Mucosa of stomach (tissue), 1 donor: Measurements from ENCODE around the gene ZSCAN21.

ENCODE experiments used
- H3K27me3 ChIP-seq: one replicate; pipeline ENCODE4 v1.7.0; 2013; ENCODE audit warnings: mild to moderate bottlenecking, low read length; ENCODE audit not compliant: control insufficient read depth, insufficient read depth
- H3K36me3 ChIP-seq: one replicate; pipeline ENCODE4 v1.7.0; 2013; ENCODE audit warnings: low read length; ENCODE audit not compliant: control insufficient read depth, insufficient read depth
- H3K4me1 ChIP-seq: one replicate; pipeline ENCODE4 v1.7.0; 2013; ENCODE audit warnings: mild to moderate bottlenecking, low read length; ENCODE audit not compliant: control insufficient read depth, insufficient read depth
- H3K4me3 ChIP-seq: one replicate; pipeline ENCODE4 v1.7.0; 2013; ENCODE audit warnings: low read length
- H3K9ac ChIP-seq: one replicate; pipeline ENCODE4 v1.7.0; 2013; ENCODE audit warnings: mild to moderate bottlenecking, low read length, moderate library complexity
- H3K9me3 ChIP-seq: one replicate; pipeline ENCODE4 v1.7.0; 2013; ENCODE audit warnings: mild to moderate bottlenecking, low read length, moderate library complexity; ENCODE audit not compliant: control insufficient read depth
- donor health status: Pancreatic carcinoma.

ZSCAN21 gene

GRCh38 chr7:100093925-100094486, 44.4 kb downstream of the ZSCAN21 start:
- Histone ChIP-seq H3K27me3 (no peaks in the 10 kb centered on the region), H3K4me3 (no peak overlapping the region), H3K36me3 (peaks cover 24% of the 10 kb centered on the region), H3K9me3 (no peaks in the 10 kb centered on the region), H3K9ac (no peak overlapping the region), H3K4me1 (peaks cover 9% of the 10 kb centered on the region)

GRCh38 chr7:100095289-100095688, 45.7 kb downstream of the ZSCAN21 start:
- H3K27me3 ChIP-seq = no peaks in the 10 kb centered on the region
- no peak overlapping the region for H3K9ac ChIP-seq

DNA sequence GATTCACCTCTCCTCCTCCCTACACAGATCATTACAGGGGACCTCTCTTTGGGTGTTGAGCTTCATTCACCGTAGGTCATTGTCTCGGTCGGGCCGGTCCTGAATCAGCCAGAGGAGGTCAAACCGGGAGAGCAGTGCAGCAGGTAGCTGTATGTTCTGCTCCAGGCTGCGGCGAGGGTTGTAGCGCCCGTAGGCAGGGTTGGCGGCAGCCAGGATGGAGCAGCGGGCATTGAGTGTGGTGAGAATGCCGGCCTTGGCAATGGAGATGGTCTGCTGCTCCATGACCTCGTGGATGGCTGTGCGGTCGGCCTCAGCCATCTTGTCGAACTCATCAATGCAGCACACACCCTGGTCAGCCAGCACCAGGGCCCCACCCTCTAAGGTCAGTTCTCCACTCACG, 46.1 kb downstream of the ZSCAN21 start:
- peaks cover 27% of the 10 kb centered on the region for H3K36me3 ChIP-seq
- H3K27me3 ChIP-seq = no peaks in the 10 kb centered on the region
- H3K9me3 ChIP-seq = no peaks in the 10 kb centered on the region
- peaks cover 13% of the 10 kb centered on the region for H3K4me1 ChIP-seq
- H3K4me3 ChIP-seq = no peak overlapping the region
- H3K9ac ChIP-seq = no peak overlapping the region

More at GRCh38 chr7:100095289-100095688, 45.7 kb downstream of the ZSCAN21 start:
- H3K36me3 ChIP-seq = peaks cover 27% of the 10 kb centered on the region
- H3K4me1 ChIP-seq = peaks cover 13% of the 10 kb centered on the region
- no peaks in the 10 kb centered on the region for H3K9me3 ChIP-seq
- H3K4me3 ChIP-seq = no peak overlapping the region

DNA sequence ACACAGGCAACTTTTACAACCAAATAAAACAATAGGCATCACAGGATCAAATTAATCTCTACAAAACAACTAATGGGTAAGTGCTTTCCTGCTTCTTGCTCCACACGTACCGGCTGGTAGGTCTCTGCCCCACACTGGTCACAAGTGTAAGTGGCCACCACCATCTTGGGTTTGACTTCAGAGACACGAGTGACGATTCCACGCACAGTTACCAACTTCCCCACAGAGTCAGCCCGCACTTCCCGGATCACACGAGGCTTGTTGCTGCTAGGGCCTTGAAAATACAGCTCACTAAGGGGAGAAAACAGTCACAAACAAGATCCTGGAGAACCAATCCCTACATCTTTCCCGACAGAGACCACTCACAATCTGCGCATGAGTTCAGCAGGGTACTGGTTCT, 49.3 kb downstream of the ZSCAN21 start:
- peak overlapping the region; percentile 74 for H3K9ac ChIP-seq
- no peak overlapping the region for H3K4me3 ChIP-seq
- H3K27me3 ChIP-seq = no peaks in the 10 kb centered on the region
- H3K36me3 ChIP-seq = peaks cover 14% of the 10 kb centered on the region
- H3K9me3 ChIP-seq = no peaks in the 10 kb centered on the region
- peaks cover 28% of the 10 kb centered on the region for H3K4me1 ChIP-seq

- Histone ChIP-seq H3K9ac (peak overlapping the region; percentile 74), H3K36me3 (peaks cover 13% of the 10 kb centered on the region)
Measured at GRCh38 chr7:100099452-100099851, 49.9 kb downstream of the ZSCAN21 start.

GRCh38 chr7:100100420-100101015, 50.9 kb downstream of the ZSCAN21 start:
- H3K4me3 ChIP-seq = peak overlapping the region; percentile 97
- no peaks in the 10 kb centered on the region for H3K9me3 ChIP-seq
- peaks cover 28% of the 10 kb centered on the region for H3K4me1 ChIP-seq
- peak overlapping the region; percentile 74 for H3K9ac ChIP-seq
- H3K36me3 ChIP-seq = peaks cover 13% of the 10 kb centered on the region
- no peaks in the 10 kb centered on the region for H3K27me3 ChIP-seq

More at GRCh38 chr7:100099452-100099851, 49.9 kb downstream of the ZSCAN21 start:
- H3K9me3 ChIP-seq = no peaks in the 10 kb centered on the region
- H3K4me3 ChIP-seq = peak overlapping the region; percentile 97
- no peaks in the 10 kb centered on the region for H3K27me3 ChIP-seq
- peaks cover 28% of the 10 kb centered on the region for H3K4me1 ChIP-seq

DNA sequence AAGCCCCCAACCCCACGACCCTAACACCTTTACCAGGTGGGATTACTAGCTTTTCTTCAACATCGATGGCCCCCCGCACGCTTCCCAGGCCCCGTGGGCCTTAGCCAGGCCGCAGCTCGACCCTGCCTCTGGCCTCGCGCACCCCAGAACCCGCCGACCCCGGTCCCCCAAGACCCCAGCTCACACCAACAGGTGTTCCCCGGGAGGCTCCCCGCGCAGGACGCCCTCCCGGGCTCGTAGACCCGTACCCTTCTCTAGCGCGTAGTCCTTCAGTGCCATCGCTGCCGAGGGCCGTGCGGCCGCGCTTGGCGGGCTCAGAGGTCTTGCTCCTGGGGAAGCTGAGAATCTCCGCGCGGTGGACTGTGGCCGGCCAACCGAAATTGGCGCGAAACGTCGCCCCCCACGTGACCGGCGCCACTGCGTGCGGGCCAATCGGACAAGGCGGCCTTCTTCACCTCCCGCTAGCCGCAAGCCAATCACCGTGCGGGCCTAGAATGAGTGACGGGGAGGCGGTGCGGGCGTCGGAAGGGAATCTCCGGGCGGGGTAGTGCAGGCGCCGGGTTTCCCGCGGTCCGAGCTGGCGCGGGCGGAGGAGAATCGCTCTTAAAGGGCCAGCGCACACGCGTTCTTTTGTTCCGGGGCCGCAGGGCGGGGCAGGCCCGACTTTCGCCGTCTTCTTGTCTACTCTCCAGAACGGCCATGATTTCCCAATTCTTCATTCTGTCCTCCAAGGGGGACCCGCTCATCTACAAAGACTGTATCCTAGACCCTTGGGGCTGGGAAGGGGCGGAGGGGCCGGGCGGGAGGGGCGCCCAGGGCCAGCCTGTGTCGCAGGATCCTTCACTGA, 51.7 kb downstream of the ZSCAN21 start, which contains the start of the genes AP4M1 and MCM7:
Gene AP4M1 (plus strand): TSS at position 628 of the 847 bp plus-strand sequence. CDS start 72 bp downstream, at position 700.
Gene MCM7 (minus strand): TSS at position 382 of the 847 bp plus-strand sequence. CDS start 103 bp downstream, at position 279.
- H3K36me3 ChIP-seq = peaks cover 13% of the 10 kb centered on the region
- peak within 1 kb of the TSS; percentile 83 for H3K9ac ChIP-seq
- H3K9me3 ChIP-seq = no peaks in the 10 kb centered on the region
- H3K27me3 ChIP-seq = no peaks in the 10 kb centered on the region
- peak within 1 kb of the TSS; percentile 97 for H3K4me3 ChIP-seq
- peaks cover 28% of the 10 kb centered on the region for H3K4me1 ChIP-seq

- Histone ChIP-seq H3K9ac (no peak overlapping the region), H3K36me3 (peaks cover 10% of the 10 kb centered on the region), H3K4me1 (peaks cover 28% of the 10 kb centered on the region), H3K9me3 (no peaks in the 10 kb centered on the region), H3K27me3 (no peaks in the 10 kb centered on the region), H3K4me3 (no peak overlapping the region)
Measured at GRCh38 chr7:100102950-100103840, 53.6 kb downstream of the ZSCAN21 start.

- Histone ChIP-seq H3K9me3 (no peaks in the 10 kb centered on the region), H3K9ac (no peak overlapping the region), H3K4me1 (peaks cover 15% of the 10 kb centered on the region), H3K36me3 (peaks cover 5% of the 10 kb centered on the region), H3K27me3 (no peaks in the 10 kb centered on the region), H3K4me3 (no peak overlapping the region)
Measured at GRCh38 chr7:100105534-100105933, 56.0 kb downstream of the ZSCAN21 start.

DNA sequence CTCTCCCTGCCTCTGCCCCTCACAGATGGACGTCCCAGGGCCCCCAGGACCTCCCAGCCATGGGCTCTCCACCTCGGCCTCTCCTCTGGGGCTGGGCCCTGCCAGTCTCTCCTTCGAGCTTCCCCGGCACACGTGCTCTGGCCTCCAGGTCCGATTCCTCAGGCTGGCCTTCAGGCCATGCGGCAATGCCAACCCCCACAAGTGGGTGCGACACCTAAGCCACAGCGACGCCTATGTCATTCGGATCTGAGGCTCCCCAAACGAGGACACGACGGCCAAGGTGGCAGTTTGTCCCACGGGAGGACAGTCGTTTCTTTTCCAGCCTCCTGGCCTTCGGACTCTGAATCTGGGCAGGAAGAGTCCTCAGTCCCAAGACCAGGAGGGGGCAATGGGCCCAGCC, 57.1 kb downstream of the ZSCAN21 start:
- H3K4me3 ChIP-seq = no peak overlapping the region
- no peaks in the 10 kb centered on the region for H3K27me3 ChIP-seq
- H3K9ac ChIP-seq = no peak overlapping the region
- no peaks in the 10 kb centered on the region for H3K9me3 ChIP-seq
- H3K4me1 ChIP-seq = peaks cover 12% of the 10 kb centered on the region
- H3K36me3 ChIP-seq = peaks cover 5% of the 10 kb centered on the region

DNA sequence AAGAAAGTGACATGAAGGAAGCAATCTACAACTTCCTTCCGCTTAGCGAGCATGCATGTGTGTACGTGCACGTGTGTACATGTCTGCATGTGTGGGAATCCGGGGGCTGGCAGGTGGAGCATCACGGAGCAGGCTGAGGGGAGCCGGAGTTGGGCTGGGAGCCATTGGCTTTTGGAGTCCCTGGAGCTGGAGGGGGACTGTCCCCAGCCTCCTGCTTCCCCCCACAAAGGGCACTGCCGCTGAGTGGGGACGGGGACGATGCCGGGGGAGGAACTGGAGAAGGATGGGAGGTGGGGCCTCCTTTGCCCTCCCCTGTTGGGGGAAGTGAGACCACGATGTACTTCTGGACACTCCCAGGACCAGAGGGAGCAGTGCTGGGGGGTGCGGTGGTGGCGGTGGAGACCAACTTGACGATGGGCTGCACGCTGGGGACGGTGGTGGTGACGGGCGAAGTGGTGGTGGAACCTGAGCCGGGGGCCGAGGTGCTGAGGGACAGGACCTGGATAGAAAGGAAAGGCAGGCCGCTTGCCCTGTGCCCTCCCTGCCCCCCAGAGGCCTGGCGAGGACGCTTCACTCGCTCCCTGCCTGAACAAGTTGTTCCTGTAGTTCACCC, 57.7 kb downstream of the ZSCAN21 start:
- Histone ChIP-seq H3K9me3 (no peaks in the 10 kb centered on the region), H3K4me1 (peaks cover 8% of the 10 kb centered on the region), H3K9ac (no peak overlapping the region), H3K4me3 (no peak overlapping the region), H3K27me3 (no peaks in the 10 kb centered on the region), H3K36me3 (peaks cover 5% of the 10 kb centered on the region)
